ENCODE data around the gene RAD51AP1.
A peak's percentile ranks its signal among the peaks of the same experiment; 100 is the strongest.
"Not testable (repeated sequence)": the region's sequence is repeated elsewhere in the genome, so short reads cannot be mapped to it uniquely, and the experiment has no call there.

Gene RAD51AP1, protein sequence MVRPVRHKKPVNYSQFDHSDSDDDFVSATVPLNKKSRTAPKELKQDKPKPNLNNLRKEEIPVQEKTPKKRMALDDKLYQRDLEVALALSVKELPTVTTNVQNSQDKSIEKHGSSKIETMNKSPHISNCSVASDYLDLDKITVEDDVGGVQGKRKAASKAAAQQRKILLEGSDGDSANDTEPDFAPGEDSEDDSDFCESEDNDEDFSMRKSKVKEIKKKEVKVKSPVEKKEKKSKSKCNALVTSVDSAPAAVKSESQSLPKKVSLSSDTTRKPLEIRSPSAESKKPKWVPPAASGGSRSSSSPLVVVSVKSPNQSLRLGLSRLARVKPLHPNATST

DNA sequence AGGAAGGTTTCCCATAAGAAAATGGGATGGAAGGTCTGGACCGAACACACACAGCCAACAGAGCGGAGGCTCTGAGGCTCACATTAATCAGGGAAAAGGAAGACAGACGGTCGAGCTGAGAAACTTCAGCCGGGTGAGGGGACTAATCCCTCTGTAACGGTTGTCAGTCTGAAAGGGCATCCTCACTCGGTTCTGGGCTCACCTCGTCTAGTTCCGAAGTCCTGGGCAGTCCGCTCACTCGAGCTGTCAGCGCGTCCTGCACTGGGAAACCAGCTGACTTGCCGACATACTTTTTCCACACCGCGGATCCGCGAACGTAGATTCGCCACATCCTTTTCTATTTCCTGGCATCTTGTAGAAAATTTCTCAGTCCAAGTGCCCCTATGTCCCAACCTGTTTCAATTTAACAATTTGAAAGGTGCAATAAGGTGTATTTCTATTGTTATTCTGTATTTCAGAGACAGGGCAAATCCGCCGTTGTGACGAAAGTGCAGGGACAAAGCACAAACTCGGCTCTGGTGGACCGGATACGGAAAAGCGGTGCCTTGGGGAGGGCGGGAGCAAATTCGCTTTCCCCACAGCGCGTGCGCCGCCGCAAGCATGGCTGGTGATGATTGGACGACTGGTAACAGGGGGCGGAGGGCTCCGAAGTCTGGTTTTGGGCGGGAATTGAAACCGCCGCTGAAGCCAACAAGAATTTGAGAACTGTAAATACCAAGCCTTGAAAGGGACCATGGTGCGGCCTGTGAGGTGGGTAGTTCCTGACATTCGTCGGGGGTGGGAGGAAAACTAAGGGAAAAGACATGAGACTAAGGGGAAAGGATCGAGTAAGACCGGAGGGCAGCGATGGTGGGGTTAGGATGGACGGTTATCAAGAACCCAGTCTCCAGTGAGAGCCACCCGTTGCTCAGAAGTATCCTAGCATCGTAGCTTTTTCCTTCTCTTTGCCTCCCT is at the start of gene RAD51AP1:
RAD51AP1 (plus strand) TSS at position 684 of the 954 bp plus-strand sequence; CDS start at position 734, 50 bp downstream.
- no peaks in the 10 kb centered on the region for H3K27me3 ChIP-seq (ENCODE audit: insufficient read depth, low read length)
- H3K4me3 ChIP-seq (ENCODE audit: low read length) = peak within 1 kb of the TSS; percentile 96
- H3K36me3 ChIP-seq (ENCODE audit: insufficient read depth, low read length) = peaks cover 30% of the 10 kb centered on the region
- H2AFZ ChIP-seq (ENCODE audit: low read depth, low read length) = peak within 1 kb of the TSS; percentile 66
- no peaks in the 10 kb centered on the region for H3K9me3 ChIP-seq (ENCODE audit: low read length)
- peaks cover 24% of the 10 kb centered on the region for H3K4me1 ChIP-seq (ENCODE audit: insufficient read depth, low read length)

DNA sequence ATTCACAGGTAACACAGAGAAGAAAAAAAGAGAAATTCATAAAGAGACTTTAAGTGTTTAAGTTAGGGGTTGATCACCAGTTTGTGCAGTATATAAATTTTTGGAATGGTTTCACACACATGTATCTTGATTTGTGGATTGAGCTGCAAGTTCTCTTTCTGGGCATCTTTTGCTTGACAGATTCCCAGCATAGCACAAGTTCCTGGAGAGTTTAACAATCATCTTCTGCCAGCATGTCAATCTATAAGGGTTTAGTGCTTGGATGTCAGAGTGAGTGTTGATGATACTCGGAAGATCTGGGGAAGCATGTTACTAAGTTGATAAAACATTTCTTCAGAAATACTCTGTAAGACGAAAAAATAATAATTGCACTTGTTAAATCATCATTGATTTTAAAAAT is 49.1 kb upstream of the RAD51AP1 start:
- Histone ChIP-seq H2AFZ (ENCODE audit: low read depth, low read length) (no peak overlapping the region), H3K4me3 (ENCODE audit: low read length) (no peak overlapping the region), H3K4me1 (ENCODE audit: insufficient read depth, low read length) (peaks cover 4% of the 10 kb centered on the region), H3K36me3 (ENCODE audit: insufficient read depth, low read length) (peaks cover 31% of the 10 kb centered on the region), H3K9me3 (ENCODE audit: low read length) (no peaks in the 10 kb centered on the region), H3K27me3 (ENCODE audit: insufficient read depth, low read length) (no peaks in the 10 kb centered on the region)

DNA sequence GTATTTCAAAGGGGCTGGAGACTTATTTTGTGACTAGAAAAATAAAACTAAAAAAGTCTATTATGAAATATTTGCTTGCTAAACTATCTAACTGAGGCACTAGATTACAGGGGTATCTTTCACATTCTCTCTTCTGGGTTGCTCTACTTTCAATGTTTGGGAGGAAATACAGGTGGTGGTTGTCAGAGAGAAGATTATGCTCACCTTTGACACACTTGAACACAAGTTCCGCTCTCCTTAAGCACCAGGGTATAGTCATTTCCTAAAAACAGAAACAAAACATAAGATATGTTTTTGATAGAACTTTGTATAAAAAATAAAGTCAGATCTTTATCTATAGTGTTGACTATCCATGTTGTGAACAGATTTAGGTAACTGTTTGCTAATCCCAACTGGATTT is 47.7 kb upstream of the RAD51AP1 start:
- Histone ChIP-seq H3K36me3 (ENCODE audit: insufficient read depth, low read length) (peaks cover 32% of the 10 kb centered on the region), H2AFZ (ENCODE audit: low read depth, low read length) (no peak overlapping the region), H3K4me3 (ENCODE audit: low read length) (no peak overlapping the region), H3K4me1 (ENCODE audit: insufficient read depth, low read length) (peaks cover 4% of the 10 kb centered on the region), H3K27me3 (ENCODE audit: insufficient read depth, low read length) (no peaks in the 10 kb centered on the region), H3K9me3 (ENCODE audit: low read length) (no peaks in the 10 kb centered on the region)

DNA sequence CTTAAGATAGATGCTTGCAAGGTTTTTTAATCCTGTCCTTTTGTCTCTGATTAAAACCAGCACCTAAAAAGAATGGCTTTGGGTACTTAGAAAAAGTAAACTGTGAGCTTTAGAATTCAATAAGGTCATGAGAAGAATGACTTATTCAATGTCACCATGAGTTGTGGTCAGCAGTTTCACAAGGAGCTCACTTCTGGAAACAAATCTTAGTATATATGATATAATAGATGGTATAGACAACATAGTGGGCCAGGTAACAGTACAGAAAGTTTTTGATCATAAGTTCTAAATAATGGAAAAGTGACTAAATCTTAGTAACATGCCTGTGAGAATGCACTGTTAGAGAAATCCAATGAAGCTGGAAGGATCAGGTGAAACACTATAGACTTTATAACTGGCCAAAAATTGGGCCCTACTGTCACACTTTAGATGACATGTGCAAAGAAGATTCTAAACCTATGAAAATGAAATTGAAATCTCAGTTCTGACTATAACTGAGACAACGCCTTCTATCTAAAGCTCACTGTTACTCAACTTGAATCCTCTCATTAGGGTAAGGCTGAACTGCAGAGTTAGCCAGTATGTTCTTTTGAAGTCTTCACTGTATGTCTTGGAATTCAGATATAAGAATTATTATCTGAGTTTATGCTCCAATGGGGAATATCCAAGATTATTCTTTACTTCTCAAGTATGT is 42.4 kb upstream of the RAD51AP1 start:
- Histone ChIP-seq H3K9me3 (ENCODE audit: low read length) (peaks cover 7% of the 10 kb centered on the region), H3K27me3 (ENCODE audit: insufficient read depth, low read length) (no peaks in the 10 kb centered on the region), H3K36me3 (ENCODE audit: insufficient read depth, low read length) (peaks cover 47% of the 10 kb centered on the region), H3K4me1 (ENCODE audit: insufficient read depth, low read length) (no peaks in the 10 kb centered on the region), H2AFZ (ENCODE audit: low read depth, low read length) (no peak overlapping the region), H3K4me3 (ENCODE audit: low read length) (no peak overlapping the region)

DNA sequence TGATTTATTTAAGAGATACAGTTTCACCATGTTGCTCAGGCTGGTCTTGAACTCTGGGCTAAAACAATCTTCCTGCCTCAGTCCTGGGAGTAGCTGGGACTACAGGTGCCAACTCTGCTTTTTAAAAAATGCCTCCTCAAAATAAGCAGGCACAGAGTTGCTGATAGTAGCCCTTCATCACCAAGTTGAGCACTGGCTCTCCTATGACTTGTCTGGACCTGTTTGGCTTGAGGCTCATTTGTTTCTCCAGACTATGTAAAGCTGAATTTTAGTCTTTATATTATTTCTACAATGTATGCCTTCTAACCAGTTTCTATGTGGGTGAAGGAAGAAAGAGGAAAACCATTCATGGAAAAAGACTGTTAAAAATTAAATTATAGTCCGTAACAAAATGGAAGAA is 39.5 kb upstream of the RAD51AP1 start:
- H3K4me1 ChIP-seq (ENCODE audit: insufficient read depth, low read length) = no peaks in the 10 kb centered on the region
- no peak overlapping the region for H3K4me3 ChIP-seq (ENCODE audit: low read length)
- H3K36me3 ChIP-seq (ENCODE audit: insufficient read depth, low read length) = peaks cover 59% of the 10 kb centered on the region
- no peaks in the 10 kb centered on the region for H3K27me3 ChIP-seq (ENCODE audit: insufficient read depth, low read length)
- no peak overlapping the region for H2AFZ ChIP-seq (ENCODE audit: low read depth, low read length)
- peaks cover 10% of the 10 kb centered on the region for H3K9me3 ChIP-seq (ENCODE audit: low read length)

DNA sequence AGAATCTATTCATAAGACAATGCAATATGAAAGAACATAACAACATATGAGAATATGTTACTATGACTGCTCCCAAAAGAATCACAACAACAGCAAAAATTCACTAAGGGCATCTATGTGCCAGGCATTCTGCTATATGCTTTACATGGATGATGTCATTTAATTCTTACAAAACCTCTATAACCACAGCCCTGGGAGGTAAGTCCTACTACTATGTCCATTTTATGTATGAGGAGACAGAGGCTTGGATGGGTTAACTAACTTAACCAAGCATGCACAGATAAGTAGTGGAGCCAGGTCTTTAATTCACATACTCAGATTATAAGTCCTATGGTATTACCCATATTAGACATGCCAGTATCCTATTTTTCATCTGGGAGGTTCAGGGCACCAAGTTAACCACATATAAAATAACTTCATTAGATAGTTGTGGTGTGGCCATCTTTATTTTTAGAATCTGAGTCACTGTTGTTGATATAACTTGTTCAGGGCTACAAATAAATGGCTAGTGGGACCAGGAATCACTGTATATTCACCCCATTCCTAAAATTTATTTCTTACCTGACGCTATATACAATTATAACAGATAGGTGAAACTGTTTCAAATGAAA is 33.2 kb upstream of the RAD51AP1 start:
- H3K4me1 ChIP-seq (ENCODE audit: insufficient read depth, low read length) = no peaks in the 10 kb centered on the region
- no peak overlapping the region for H2AFZ ChIP-seq (ENCODE audit: low read depth, low read length)
- peaks cover 2% of the 10 kb centered on the region for H3K9me3 ChIP-seq (ENCODE audit: low read length)

DNA sequence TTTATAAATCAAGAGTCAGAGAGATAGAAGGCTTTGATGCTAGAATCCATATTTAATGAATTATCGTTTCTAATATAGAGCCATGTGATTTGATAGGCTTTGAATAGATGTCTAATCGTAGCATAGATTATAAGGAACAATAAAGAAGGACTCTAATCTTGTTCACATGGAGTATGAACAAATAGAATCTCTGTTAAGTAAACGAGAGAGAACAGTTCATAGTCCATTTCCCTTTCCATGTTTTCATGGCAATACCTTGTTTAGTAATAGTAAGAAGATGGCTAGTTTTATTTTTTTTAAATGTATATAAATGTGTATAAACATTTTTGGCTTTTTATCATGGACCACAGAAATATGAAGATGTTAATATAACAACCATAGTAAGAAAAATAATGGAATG is 32.3 kb upstream of the RAD51AP1 start:
- Histone ChIP-seq H3K9me3 (ENCODE audit: low read length) (peaks cover 2% of the 10 kb centered on the region), H3K27me3 (ENCODE audit: insufficient read depth, low read length) (no peaks in the 10 kb centered on the region), H2AFZ (ENCODE audit: low read depth, low read length) (no peak overlapping the region), H3K36me3 (ENCODE audit: insufficient read depth, low read length) (peaks cover 28% of the 10 kb centered on the region), H3K4me1 (ENCODE audit: insufficient read depth, low read length) (no peaks in the 10 kb centered on the region), H3K4me3 (ENCODE audit: low read length) (no peak overlapping the region)

More for the DNA sequence above, 33.2 kb upstream of the RAD51AP1 start:
- Histone ChIP-seq H3K4me3 (ENCODE audit: low read length) (no peak overlapping the region), H3K36me3 (ENCODE audit: insufficient read depth, low read length) (peaks cover 31% of the 10 kb centered on the region), H3K27me3 (ENCODE audit: insufficient read depth, low read length) (no peaks in the 10 kb centered on the region)

DNA sequence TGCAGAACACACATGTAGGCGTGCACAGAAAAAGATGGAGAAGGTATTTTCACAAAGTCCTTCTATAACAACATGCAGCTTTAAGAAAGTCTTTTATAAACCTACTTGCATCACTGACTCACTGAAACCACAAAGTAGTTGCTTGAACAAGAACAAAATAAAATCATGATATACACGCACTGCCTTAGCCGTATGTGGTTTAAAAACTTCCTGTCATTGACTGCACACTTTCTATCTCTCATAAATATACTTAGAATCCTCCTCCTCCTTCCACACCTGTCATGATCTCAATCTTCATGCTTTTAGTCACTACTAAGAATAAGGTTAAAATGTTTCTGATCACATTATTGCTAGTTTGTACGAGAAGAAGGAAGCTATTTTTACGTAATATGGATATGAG is 31.8 kb upstream of the RAD51AP1 start:
- no peak overlapping the region for H3K4me3 ChIP-seq (ENCODE audit: low read length)
- H3K36me3 ChIP-seq (ENCODE audit: insufficient read depth, low read length) = peaks cover 25% of the 10 kb centered on the region
- peaks cover 2% of the 10 kb centered on the region for H3K9me3 ChIP-seq (ENCODE audit: low read length)
- H2AFZ ChIP-seq (ENCODE audit: low read depth, low read length) = no peak overlapping the region
- H3K27me3 ChIP-seq (ENCODE audit: insufficient read depth, low read length) = no peaks in the 10 kb centered on the region
- no peaks in the 10 kb centered on the region for H3K4me1 ChIP-seq (ENCODE audit: insufficient read depth, low read length)

DNA sequence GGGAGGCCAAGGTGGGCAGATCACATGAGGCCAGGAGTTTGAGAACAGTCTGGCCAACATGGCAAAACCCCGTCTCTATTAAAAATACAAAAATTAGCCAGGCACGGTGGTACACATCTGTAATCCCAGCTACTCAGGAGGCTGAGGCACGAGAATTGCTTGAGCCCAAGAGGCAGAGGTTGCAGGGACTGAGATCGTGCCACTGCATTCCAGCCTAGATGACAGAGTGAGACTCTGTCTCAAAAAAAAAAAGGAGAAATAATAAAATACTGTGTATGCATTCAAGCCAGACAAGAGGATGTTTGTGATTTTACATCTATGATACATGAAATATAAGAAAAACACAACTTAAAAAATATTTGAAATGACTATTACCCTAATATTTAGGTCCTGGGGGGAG is 30.2 kb upstream of the RAD51AP1 start:
- H3K9me3 ChIP-seq (ENCODE audit: low read length); H3K4me1 ChIP-seq (ENCODE audit: insufficient read depth, low read length); H3K4me3 ChIP-seq (ENCODE audit: low read length); H3K27me3 ChIP-seq (ENCODE audit: insufficient read depth, low read length); H2AFZ ChIP-seq (ENCODE audit: low read depth, low read length): not testable (repeated sequence)
- H3K36me3 ChIP-seq (ENCODE audit: insufficient read depth, low read length) = peaks cover 17% of the 10 kb centered on the region

DNA sequence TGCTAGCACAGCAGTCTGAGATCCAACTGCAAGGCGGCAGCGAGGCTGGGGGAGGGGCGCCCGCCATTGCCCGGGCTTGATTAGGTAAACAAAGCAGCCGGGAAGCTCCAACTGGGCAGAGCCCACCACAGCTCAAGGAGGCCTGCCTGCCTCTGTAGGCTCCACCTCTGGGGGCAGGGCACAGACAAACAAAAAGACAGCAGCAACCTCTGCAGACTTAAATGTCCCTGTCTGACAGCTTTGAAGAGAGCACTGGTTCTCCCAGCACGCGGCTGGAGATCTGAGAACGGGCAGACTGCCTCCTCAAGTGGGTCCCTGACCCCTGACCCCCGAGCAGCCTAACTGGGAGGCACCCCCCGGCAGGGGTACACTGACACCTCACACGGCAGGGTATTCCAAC is 29.4 kb upstream of the RAD51AP1 start:
- H3K27me3 ChIP-seq (ENCODE audit: insufficient read depth, low read length); H3K4me3 ChIP-seq (ENCODE audit: low read length); H2AFZ ChIP-seq (ENCODE audit: low read depth, low read length); H3K4me1 ChIP-seq (ENCODE audit: insufficient read depth, low read length); H3K9me3 ChIP-seq (ENCODE audit: low read length): not testable (repeated sequence)
- H3K36me3 ChIP-seq (ENCODE audit: insufficient read depth, low read length) = peaks cover 13% of the 10 kb centered on the region

DNA sequence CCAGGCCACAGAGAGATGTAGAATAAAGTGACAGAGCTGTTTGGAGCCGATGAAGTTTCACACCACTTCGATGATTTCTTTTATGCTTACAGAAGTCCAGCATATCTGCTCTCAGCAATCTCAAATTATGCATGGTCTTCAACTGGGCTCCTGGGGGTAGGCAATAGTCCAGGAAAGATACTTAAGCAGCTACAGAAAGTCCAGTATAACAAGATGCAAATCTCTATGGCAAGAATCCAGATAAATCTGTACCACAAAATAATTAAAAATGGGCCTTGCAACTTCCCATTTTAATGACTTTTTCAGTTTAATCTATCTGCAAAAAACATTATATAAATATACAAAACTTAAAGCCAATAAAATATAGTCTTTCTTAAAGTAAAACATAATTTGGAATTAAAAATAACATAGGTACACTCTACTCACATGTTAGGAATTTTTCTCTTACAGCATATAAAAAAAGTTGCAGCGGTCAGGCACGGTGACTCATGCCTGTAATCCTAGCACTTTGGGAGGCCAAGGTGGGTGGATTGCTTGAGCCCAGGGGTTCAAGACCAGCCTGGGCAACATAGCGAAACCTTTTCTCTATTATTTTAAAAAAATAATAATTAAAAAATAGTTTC is 20.5 kb upstream of the RAD51AP1 start:
- Histone ChIP-seq H3K4me3 (ENCODE audit: low read length) (no peak overlapping the region), H3K36me3 (ENCODE audit: insufficient read depth, low read length) (peaks cover 15% of the 10 kb centered on the region), H3K9me3 (ENCODE audit: low read length) (no peaks in the 10 kb centered on the region), H2AFZ (ENCODE audit: low read depth, low read length) (no peak overlapping the region), H3K27me3 (ENCODE audit: insufficient read depth, low read length) (no peaks in the 10 kb centered on the region), H3K4me1 (ENCODE audit: insufficient read depth, low read length) (no peaks in the 10 kb centered on the region)

DNA sequence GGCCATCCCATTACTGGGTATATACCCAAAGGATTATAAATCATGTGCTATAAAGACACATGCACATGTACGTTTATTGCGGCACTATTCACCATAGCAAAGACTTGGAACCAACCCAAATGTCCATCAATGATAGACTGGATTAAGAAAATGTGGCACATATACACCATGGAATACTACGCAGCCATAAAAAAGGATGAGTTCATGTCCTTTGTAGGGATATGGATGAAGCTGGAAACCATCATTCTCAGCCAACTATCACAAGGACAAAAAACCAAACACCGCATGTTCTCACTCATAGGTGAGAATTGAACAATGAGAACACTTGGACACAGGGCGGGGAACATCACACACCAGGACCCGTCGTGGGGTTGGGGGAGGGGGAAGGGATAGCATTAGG is 15.2 kb upstream of the RAD51AP1 start:
- not testable (repeated sequence) for H3K27me3 ChIP-seq (ENCODE audit: insufficient read depth, low read length); H3K9me3 ChIP-seq (ENCODE audit: low read length); H3K4me3 ChIP-seq (ENCODE audit: low read length); H3K4me1 ChIP-seq (ENCODE audit: insufficient read depth, low read length); H2AFZ ChIP-seq (ENCODE audit: low read depth, low read length)
- peaks cover 26% of the 10 kb centered on the region for H3K36me3 ChIP-seq (ENCODE audit: insufficient read depth, low read length)
